Mammary epithelial cell (primary cell): ENCODE data around the gene DIPK1B.

Experiments used
- EZH2 ChIP-seq: IDR thresholded peaks from 2 replicates; pipeline ENCODE4 v1.6.1; 2012; ENCODE audit warnings: low read length, inconsistent platforms, borderline replicate concordance
- TF ChIP-seq, protein P1 (sequence below), 2 donors: IDR thresholded peaks in 1 of 2; conservative IDR thresholded peaks in 1 of 2; 2 replicates each; pipeline ENCODE4 v1.5.1; 2011 to 2012; ENCODE audit warnings: inconsistent platforms in 2 of 2, low read length in 2 of 2, mild to moderate bottlenecking in 2 of 2, control low read depth in 1 of 2, low read depth in 1 of 2; ENCODE audit not compliant: insufficient read depth in 1 of 2; ENCODE audit errors: extremely low read depth in 1 of 2

DNA sequence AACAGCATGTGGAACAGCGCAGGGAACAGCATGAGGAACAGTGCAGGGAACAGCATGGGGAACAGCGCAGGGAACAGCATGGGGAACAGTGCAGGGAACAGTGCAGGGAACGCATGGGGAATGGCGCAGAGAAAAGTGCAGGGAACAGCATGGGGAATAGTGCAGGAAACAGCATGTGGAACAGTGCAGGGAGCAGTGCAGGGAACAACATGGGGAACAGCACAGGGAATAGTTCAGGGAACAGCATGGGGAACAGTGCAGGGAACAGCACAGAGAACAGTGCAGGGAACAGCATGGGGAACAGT, 43.7 kb downstream of the DIPK1B start:
- TF ChIP-seq EZH2, result no peak
- TF ChIP-seq, protein P1, sequence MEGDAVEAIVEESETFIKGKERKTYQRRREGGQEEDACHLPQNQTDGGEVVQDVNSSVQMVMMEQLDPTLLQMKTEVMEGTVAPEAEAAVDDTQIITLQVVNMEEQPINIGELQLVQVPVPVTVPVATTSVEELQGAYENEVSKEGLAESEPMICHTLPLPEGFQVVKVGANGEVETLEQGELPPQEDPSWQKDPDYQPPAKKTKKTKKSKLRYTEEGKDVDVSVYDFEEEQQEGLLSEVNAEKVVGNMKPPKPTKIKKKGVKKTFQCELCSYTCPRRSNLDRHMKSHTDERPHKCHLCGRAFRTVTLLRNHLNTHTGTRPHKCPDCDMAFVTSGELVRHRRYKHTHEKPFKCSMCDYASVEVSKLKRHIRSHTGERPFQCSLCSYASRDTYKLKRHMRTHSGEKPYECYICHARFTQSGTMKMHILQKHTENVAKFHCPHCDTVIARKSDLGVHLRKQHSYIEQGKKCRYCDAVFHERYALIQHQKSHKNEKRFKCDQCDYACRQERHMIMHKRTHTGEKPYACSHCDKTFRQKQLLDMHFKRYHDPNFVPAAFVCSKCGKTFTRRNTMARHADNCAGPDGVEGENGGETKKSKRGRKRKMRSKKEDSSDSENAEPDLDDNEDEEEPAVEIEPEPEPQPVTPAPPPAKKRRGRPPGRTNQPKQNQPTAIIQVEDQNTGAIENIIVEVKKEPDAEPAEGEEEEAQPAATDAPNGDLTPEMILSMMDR (conservative IDR thresholded peaks at IDR 0.05 in 1 of 2, IDR thresholded peaks at IDR 0.05 in 1 of 2; ENCODE audit: extremely low read depth in 1 of 2, insufficient read depth in 1 of 2, low read depth in 1 of 2, low read length in 2 of 2), result no peak
